ENCODE data around the gene MSH2.

MSH2 gene

DNA sequence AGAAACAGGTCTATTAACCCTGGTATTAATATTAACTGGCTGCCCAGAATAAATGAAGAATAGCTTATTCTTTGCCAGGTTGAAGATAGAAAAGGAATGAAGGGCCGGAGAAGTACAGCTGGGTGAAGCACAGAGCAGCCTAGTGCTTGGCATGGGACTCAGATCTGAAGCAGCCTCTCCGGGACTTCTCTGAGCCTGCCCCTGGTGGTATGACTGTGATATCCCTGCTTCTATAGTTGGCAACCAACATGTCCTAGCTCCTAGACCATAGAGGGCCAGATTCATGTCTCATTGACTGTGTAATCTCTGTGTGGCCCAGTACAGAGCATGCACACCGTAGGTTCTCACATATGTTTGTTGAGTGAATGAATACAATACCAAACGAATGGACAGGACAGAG is 107.8 kb downstream of the MSH2 start:
- no peak for DNase-seq

GRCh38 chr2:47512581-47513083 is 109.7 kb downstream of the MSH2 start:
- no peak for DNase-seq

DNA sequence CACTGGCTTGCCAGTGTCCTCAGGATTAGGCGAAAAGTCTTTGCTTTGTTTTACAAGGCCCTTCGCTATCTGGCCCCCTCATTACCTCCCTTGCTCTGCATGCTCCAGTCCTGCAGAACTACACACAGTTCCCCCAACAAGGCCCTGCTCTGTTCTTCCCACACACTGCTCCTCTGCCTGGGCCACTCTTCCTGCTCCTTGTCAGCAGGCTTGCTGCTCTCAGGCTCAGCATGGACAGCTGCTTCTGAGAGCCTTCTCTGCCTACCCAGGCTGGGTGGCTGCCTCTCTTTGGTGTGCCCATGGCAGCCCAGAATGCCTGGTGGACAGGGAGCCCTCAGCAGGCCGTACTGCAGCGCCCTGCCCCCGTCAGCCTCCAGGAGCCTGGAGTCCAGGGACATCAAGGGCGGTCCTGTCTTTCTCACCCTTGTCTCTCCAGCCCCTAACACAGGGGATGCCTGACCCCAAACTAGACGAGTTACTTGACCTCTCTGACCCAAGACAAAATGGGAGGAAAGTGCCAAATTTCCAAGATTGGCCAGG is 111.1 kb downstream of the MSH2 start:
- DNase-seq = no peak

DNA sequence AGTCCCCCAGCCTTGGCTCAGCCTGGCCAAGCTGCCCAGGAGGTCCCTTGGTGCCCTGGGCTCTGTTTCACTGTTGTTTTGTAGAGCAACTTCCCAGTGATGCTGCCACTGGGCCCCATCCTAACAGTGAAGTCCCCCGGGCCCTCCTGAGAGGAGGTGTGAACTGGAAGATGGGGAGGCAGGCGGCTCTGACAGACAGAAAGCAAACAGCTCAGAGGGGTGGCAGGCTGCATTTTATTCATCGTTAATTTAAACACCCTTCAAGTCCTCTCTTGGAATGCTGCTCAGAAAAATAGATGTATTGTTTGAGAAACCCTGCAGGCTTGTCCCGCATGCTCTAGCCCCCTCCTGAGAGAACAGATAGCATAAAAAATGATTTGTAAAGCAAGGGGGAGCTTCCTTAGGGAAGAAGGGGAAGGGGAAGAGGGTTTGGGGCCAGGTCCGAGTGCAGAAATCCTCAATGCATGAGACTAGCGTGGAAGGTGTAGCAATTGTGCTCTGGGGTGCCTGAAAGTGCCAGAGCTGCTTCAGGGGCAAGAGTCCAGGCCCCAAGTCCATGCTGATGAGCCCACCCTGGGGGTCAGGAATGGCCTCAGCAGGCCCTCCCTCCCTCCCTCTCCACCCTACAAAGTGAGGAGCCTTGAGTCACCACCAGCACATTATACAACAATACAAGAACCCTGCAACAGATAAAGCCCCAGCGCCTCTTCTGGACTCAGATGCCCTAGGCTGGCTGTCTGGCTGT is 113.6 kb downstream of the MSH2 start:
- no peak for DNase-seq

DNA sequence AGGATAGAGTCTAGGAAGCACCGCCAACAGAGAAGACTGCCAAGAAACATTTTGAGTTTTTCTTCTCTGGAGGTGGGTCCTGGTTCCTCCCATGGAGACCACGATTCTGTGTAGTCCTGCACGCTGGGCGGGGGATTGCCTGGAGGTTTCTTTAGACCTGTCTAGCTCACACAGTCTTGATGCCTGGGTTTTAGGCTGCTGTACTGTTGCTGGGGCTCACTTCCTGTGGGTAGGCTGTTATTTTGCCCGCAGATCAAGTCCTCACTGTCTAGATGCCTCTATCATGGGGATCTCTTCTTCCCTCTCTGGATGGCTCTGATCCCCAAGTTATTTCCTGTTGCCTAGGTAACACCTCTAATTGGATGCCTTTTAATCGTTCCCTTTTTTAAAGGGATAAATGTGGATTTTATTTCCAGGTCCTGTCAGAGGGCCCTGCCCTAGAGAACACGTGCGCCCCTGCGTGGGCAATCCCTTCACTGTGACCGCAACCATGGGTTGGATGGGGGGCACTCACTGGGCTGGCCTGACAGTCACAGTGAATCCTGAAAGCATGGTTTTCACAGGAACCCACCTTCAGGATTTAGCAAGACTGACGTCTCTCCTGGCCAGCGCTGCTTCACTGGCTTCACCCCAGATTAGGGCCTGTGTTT is 115.7 kb downstream of the MSH2 start:
- DNase-seq = no peak

DNA sequence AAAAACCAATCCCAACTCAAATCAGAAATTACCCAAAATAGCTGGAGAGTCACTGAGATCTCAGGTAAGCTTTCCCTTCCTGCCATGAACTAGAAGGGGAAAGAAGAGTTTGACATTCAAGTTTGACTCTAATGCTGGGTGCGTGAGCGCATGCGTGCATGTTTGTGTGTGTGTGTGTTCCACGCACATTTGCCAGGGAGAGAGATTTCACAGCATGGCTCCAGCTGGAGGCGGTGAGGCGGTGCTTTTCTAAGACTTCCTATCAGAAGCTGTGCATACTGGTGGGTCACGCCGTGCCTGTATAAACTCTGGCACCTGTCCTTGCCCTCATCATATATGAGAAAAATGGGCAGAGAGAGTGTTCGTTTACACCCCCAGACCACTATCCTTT is 116.2 kb downstream of the MSH2 start:
- DNase-seq = no peak

DNA sequence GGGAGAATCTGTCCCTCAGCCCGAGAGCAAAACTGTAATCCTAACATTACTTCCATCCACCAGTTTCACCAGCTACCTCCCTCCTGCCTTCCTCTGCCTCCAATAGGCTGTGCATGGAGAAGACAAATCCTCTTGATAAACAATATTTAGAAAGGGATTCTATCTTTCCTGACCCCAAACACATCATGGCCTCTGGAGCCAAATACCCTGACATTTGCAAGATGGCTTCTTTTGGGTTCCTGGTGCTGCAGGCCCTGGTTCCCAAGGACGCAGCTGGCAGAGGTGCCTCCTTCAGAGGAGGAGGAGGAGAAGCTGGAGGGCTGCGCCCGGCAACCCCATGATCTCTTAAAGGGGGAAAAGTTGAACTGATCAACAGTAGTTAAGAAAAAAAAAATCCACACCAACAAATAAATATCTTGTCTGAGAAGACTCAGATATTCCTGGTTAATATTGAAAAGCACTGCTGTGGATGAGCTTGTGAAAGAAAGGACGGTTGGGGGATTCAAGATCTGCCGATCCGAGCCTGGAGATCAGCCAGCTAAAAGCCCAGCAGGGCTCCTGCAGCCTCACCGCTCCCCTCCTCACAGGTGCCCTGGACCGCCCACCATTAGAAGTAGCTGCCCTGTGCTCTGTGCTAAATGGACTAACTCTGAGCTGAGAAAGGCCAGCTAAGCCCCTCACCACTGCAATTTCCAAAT is 116.8 kb downstream of the MSH2 start:
- DNase-seq = no peak

GRCh38 chr2:47520302-47520630 is 117.3 kb downstream of the MSH2 start:
- no peak for DNase-seq

DNA sequence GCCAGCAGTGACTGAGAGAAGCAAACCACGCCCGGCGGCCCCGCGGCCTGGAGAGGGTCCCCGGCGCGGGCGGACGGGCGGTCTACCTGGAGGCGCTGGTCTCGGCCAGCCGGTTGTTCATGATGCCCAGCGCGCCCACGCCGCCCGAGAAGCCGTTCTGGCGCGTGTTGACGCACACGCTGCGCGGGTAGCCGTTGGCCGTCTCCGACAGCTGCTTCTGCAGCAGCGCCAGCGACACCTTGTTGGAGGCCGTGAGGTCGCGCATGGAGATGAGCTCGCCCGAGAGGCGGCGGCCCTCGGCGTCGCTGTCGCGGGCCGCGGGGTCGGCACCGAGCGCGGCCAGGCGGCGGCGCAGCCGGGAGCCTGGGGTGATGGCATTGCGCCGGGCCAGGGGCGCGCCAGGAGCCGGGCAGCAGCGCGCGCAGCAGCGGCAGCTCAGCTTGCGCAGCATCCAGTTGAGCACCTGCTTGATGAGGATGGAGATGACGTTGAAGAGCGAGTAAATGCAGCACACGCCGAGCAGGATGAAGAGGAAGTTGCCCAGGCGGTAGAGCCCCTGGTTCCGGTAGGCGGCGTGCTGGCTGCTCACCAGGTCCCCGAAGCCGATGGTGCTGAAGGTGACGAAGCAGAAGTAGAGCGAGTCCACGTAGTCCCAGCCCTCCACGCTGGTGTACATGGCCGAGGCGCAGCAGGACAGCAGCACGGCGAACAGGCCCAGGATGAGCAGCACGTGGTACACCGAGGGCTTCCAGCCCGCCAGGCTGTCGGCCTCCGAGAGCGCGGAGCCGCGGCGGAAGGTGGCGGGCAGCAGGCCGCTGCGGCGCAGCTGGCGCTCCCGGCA is 118.1 kb downstream of the MSH2 start:
- DNase-seq = peak; percentile 80

- DNase-seq = peak in 1 of 2 donors; percentile 7
Measured at GRCh38 chr2:47521666-47522285, 118.8 kb downstream of the MSH2 start.

DNA sequence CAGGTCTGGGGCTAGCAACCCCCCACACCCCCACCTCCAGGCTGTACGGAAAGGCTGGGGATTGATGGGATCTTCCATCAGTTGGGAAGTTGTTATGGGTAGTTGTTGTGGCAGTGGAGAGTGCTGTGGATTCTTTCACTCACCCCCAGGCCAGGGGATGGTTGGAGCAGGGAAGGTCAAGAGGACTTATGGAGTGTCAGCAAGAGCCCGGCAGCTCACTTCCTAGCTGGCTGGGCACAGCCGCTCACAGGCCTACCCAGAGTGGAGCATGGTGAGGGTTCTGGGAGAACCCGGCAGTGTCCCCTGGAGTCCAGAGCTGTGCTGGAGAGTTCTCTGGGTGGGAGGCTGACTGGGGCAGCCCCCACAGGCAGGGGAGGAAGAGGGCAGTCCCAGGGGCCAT is 122.2 kb downstream of the MSH2 start:
- DNase-seq = no peak

- DNase-seq = no peak
Measured at GRCh38 chr2:47528455-47528854, 125.5 kb downstream of the MSH2 start.

DNA sequence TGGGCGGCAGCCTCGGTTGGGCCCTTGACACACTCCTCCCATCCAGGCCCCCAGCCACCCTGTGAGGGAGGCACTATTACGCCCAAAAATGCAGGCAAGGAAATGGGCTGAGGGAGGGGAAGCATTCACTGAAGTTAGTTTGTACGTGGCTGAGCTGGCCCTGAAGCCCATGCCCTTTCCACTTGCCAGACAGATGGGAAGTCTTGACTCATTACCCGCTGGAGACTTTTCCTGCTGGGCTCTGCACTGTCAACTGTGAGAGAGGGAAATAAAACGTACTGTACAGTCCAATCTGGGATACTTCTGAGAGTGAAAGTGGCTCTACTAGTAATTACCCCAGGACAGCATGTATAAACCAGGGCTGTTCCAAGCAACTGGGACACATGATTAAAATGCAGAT is 125.9 kb downstream of the MSH2 start:
- no peak for DNase-seq

DNA sequence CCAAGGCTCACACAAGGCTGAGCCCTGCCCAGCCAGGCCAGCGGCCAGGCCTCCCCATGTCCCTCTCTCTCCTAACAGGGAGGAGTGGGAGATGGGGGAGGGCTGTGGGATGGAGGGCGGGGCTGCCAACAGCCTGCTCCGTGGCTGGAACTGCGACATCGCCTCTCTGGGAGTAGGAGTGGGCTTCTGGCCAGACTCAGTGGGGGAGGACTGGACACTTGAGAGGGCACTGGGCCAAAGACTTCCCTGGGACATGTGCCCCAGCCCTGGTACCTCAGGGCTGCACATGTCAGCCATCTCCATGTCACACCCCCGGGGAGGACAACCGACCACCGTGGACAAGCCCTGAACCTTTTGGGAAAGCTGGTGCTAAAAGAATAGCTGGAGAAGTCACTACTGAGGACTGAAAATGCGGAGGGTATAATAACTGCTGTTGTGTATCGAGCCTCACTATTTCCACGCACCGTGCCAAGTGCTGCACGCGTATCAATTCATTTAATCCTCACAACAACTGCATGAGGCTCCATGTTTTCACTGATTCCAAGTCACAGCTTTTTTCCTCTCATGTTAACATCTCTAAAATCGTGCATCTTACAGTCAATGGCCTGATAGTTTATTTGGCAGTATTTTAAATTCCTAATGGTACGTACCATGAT is 127.3 kb downstream of the MSH2 start:
- DNase-seq = no peak

- no peak for DNase-seq
Measured at GRCh38 chr2:47531378-47532042, 128.6 kb downstream of the MSH2 start.
